WTC11 (cell line): Measurements from ENCODE around the gene ABHD12.

Source experiments
- ATF1 ChIP-seq: sonication (generic); formaldehyde crosslinking; IDR thresholded peaks from 2 replicates; pipeline ENCODE4 v1.8.1; 2023; ENCODE audit warnings: mild to moderate bottlenecking, moderate library complexity, missing genetic modification reagents
- CTCF ChIP-seq: fragments of 200-600 bp; IDR thresholded peaks from 2 replicates; pipeline ENCODE4 v1.8.0; 2022; ENCODE audit warnings: antibody characterized with exemption
- E2F1 ChIP-seq: sonication (generic); formaldehyde crosslinking; IDR thresholded peaks from 2 replicates; pipeline ENCODE4 v1.8.0; 2022; ENCODE audit warnings: mild to moderate bottlenecking, missing genetic modification reagents
- JUN ChIP-seq: sonication (generic); formaldehyde crosslinking; IDR thresholded peaks from 2 replicates; pipeline ENCODE4 v1.8.0; 2023; ENCODE audit warnings: mild to moderate bottlenecking, missing genetic modification reagents
- MXD4 ChIP-seq: fragments of 250-450 bp; sonication (Bioruptor Pico); IDR thresholded peaks from 2 replicates; pipeline ENCODE4 v1.8.0; 2021; ENCODE audit warnings: mild to moderate bottlenecking, moderate library complexity, borderline replicate concordance
- MYBL2 ChIP-seq: sonication (generic); formaldehyde crosslinking; IDR thresholded peaks from 2 replicates; pipeline ENCODE4 v1.8.1; 2023; ENCODE audit warnings: mild to moderate bottlenecking, moderate library complexity, missing genetic modification reagents
- NFYB ChIP-seq: sonication (generic); formaldehyde crosslinking; conservative IDR thresholded peaks from 2 replicates; pipeline ENCODE4 v1.8.0; 2022; ENCODE audit warnings: low read depth, missing genetic modification reagents
- PREB ChIP-seq: sonication (generic); formaldehyde crosslinking; IDR thresholded peaks from 2 replicates; pipeline ENCODE4 v1.8.1; 2022; ENCODE audit warnings: mild to moderate bottlenecking, missing genetic modification reagents, moderate library complexity, borderline replicate concordance
- USF1 ChIP-seq: sonication (generic); formaldehyde crosslinking; IDR thresholded peaks from 2 replicates; pipeline ENCODE4 v1.8.0; 2022; ENCODE audit warnings: mild to moderate bottlenecking, missing genetic modification reagents
- ZNF232 ChIP-seq: sonication (generic); formaldehyde crosslinking; IDR thresholded peaks from 2 replicates; pipeline ENCODE4 v1.8.0; 2022; ENCODE audit warnings: mild to moderate bottlenecking, missing genetic modification reagents
- TF ChIP-seq, protein P1 (sequence below): sonication (generic); formaldehyde crosslinking; IDR thresholded peaks from 2 replicates; pipeline ENCODE4 v1.8.0; 2022; ENCODE audit warnings: mild to moderate bottlenecking, missing genetic modification reagents

GRCh38 chr20:25376236-25376635 is 14.4 kb downstream of the ABHD12 start:
- TF ChIP-seq MYBL2 (CRISPR knock-in tag) = no peak
- TF ChIP-seq MXD4 (CRISPR knock-in tag) = no peak
- TF ChIP-seq, protein P1, sequence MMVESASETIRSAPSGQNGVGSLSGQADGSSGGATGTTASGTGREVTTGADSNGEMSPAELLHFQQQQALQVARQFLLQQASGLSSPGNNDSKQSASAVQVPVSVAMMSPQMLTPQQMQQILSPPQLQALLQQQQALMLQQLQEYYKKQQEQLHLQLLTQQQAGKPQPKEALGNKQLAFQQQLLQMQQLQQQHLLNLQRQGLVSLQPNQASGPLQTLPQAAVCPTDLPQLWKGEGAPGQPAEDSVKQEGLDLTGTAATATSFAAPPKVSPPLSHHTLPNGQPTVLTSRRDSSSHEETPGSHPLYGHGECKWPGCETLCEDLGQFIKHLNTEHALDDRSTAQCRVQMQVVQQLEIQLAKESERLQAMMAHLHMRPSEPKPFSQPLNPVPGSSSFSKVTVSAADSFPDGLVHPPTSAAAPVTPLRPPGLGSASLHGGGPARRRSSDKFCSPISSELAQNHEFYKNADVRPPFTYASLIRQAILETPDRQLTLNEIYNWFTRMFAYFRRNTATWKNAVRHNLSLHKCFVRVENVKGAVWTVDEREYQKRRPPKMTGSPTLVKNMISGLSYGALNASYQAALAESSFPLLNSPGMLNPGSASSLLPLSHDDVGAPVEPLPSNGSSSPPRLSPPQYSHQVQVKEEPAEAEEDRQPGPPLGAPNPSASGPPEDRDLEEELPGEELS = no peak
- no peak for TF ChIP-seq CTCF
- TF ChIP-seq JUN (CRISPR knock-in tag) = no peak
- no peak for TF ChIP-seq USF1 (CRISPR knock-in tag)
- TF ChIP-seq NFYB = no peak
- no peak for TF ChIP-seq ZNF232 (CRISPR knock-in tag)
- no peak for TF ChIP-seq ATF1 (CRISPR knock-in tag)
- no peak for TF ChIP-seq PREB (CRISPR knock-in tag)
- TF ChIP-seq E2F1 = no peak
